GM12872 (cell line): ENCODE data around the gene TWIST2.

Experiments used
- CTCF ChIP-seq: IDR thresholded peaks from 3 replicates; pipeline ENCODE4 v1.5.1; 2011; ENCODE audit warnings: low read depth, mild to moderate bottlenecking, low read length, moderate library complexity; ENCODE audit not compliant: insufficient read depth

The TWIST2 gene

DNA sequence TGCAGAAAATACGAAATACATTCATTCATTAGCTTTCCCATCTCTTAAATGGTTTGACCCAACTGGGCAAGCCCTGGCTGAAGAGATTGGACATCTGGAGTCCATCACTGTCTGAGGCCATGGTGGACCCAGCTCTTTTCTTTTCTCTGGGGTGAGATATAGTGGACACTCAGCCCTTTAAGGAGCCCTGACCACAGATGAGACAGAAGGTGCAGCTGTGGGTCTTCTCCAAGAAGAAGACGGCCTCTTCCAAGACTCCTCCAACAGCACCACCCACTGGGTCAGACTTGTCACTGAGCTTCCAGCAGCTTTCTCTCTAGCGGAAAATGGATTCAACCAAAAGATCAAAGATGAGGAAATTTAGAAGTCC lies 27.2 kb downstream of the TWIST2 start:
- TF ChIP-seq CTCF, result 0 out of 3 replicates have a peak, but pooled peaks have one; percentile 22

DNA sequence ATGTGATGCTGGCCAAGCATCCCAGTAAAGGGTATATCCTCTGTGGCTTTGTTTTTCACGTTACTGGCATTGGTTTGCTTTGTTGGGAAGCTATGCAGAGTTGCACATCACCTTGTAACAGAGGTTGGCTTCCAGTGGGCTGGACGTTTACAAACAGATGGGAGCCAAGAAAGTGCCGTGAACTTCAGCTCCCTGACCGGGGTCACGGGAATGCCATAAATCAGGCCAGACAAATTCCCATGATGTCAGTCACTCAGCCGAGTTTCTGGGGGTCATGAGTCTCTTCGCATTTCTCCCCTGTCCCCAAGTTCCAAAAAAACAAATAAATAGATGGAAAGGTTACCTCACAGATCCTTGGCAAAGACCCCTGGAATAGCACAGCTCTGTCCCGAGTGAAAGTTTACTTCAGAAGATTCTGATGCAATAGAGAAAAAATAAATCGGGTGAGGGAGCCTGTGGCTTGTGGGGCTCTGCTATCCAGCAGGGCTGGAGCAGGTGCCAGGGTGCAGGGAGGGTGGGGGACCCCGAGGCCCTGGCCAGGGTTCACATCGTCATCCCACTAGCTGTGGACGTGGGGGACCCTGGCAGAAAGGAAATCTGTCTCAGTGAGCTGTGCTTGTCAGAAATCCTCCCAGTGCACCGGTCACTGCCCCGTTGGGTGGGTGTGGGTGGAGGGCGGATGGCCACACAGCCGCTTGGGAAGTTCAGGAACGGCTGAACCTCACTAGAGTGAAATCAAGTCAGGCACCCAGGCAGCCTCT lies 27.8 kb downstream of the TWIST2 start:
- no peak for TF ChIP-seq CTCF

DNA sequence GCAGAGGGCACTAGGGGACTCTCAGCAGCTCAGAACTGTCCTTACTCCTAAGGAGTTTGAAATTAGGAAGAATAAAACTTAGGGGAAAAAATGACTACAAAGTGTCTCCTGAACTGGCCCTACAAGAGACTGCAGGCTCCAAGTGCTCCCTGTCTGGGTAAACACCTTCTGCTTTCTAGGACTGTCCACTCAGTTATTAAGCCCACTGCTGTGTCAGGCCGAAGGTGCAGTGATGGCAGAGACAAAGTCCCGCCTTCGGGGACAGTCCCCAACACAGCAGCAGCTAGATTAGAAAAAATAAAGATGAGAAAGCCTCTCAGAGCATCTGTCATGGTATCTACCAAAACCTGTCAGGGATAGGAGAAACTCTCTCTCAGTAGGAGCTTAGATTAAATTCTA lies 28.3 kb downstream of the TWIST2 start:
- TF ChIP-seq CTCF, result no peak

- no peak for TF ChIP-seq CTCF
Observed at GRCh38 chr2:238878051-238878735, 30.3 kb downstream of the TWIST2 start.

GRCh38 chr2:238879043-238879442 lies 31.2 kb downstream of the TWIST2 start:
- no peak for TF ChIP-seq CTCF

- no peak for TF ChIP-seq CTCF
Observed at GRCh38 chr2:238879621-238880377, 31.9 kb downstream of the TWIST2 start.

GRCh38 chr2:238881353-238882081 lies 33.6 kb downstream of the TWIST2 start:
- TF ChIP-seq CTCF, result no peak
